Loucy (cell line): ENCODE data around the gene CNOT6.

Experiments used
- EZH2phosphoT487 ChIP-seq: fragments of 200-600 bp; IDR thresholded peaks from 2 replicates; pipeline ENCODE4 v1.6.1; 2018; ENCODE audit warnings: antibody characterized with exemption, mild to moderate bottlenecking, moderate library complexity, borderline replicate concordance
- TF ChIP-seq, protein P1 (sequence below): fragments of 200-600 bp; sonication (generic); conservative IDR thresholded peaks from 2 replicates; pipeline ENCODE4 v1.5.1; 2014; ENCODE audit warnings: mild to moderate bottlenecking, antibody characterized with exemption, low read length

DNA sequence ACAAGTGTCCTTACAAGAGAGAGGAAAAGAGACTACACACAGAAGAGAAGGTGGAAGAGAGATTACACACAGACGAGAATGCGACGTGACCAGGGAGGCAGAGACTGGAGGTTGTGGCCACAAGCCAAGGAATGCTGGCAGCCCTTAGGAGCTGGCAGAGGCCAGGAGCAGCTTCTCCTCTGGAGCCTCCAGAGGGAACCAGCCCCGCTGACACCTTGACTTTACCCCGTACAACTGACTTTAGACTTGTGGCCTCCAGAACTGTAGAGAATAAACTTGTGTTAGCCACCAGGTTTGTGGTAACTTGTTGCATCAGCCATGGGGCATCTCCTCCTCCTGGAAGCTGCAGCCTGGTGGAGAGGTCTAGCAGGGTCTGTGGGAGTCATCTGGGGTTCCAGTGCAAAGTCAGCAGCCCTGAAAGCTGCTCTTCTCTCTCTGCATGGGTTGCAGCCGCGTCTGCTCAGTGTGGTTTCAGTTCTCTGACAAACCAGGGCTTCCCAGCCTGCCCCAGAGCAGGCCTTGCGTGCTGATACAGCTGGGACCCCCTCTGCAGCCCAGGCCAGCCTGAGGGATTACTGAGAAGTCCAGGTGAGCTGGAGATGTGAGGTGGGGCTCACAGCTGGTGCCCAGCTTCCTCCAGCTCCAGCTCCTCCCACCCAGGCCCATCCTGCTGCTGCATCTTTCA is 30.8 kb upstream of the CNOT6 start:
- TF ChIP-seq, protein P1, sequence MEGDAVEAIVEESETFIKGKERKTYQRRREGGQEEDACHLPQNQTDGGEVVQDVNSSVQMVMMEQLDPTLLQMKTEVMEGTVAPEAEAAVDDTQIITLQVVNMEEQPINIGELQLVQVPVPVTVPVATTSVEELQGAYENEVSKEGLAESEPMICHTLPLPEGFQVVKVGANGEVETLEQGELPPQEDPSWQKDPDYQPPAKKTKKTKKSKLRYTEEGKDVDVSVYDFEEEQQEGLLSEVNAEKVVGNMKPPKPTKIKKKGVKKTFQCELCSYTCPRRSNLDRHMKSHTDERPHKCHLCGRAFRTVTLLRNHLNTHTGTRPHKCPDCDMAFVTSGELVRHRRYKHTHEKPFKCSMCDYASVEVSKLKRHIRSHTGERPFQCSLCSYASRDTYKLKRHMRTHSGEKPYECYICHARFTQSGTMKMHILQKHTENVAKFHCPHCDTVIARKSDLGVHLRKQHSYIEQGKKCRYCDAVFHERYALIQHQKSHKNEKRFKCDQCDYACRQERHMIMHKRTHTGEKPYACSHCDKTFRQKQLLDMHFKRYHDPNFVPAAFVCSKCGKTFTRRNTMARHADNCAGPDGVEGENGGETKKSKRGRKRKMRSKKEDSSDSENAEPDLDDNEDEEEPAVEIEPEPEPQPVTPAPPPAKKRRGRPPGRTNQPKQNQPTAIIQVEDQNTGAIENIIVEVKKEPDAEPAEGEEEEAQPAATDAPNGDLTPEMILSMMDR: no peak
- TF ChIP-seq EZH2phosphoT487: no peak
